HCT116 (cell line): Measurements from ENCODE around the gene RPTOR.

Experiments used
- CEBPB ChIP-seq: IDR thresholded peaks from 2 replicates; pipeline ENCODE4 v1.6.1; 2012; ENCODE audit warnings: low read depth
- EZH2 ChIP-seq: fragments of 200-600 bp; sonication (generic); IDR thresholded peaks from 2 replicates; pipeline ENCODE4 v1.6.1; 2017; ENCODE audit warnings: antibody characterized with exemption, mixed run types
- POLR2A ChIP-seq: IDR thresholded peaks from 2 replicates; pipeline ENCODE4 v1.7.0; 2011; ENCODE audit warnings: borderline replicate concordance; ENCODE audit not compliant: insufficient read depth, insufficient read length; ENCODE audit errors: extremely low read depth
- RAD21 ChIP-seq: IDR thresholded peaks from 2 replicates; pipeline ENCODE4 v1.6.1; 2012; ENCODE audit warnings: low read depth, mild to moderate bottlenecking
- TF ChIP-seq, protein P1 (sequence below), 3 experiments: fragments of 200-600 bp in 1 of 3; sonication (generic) in 1 of 3; IDR thresholded peaks in 2 of 3; conservative IDR thresholded peaks in 1 of 3; 2 replicates each; pipeline ENCODE4 v1.5.1; 2012 to 2017; ENCODE audit warnings: low read depth in 2 of 3, low read length in 2 of 3, antibody characterized with exemption in 1 of 3, borderline replicate concordance in 1 of 3, control low read depth in 1 of 3, mild to moderate bottlenecking in 1 of 3, mixed read lengths in 1 of 3, mixed run types in 1 of 3, moderate library complexity in 1 of 3; ENCODE audit not compliant: insufficient read depth in 1 of 3

DNA sequence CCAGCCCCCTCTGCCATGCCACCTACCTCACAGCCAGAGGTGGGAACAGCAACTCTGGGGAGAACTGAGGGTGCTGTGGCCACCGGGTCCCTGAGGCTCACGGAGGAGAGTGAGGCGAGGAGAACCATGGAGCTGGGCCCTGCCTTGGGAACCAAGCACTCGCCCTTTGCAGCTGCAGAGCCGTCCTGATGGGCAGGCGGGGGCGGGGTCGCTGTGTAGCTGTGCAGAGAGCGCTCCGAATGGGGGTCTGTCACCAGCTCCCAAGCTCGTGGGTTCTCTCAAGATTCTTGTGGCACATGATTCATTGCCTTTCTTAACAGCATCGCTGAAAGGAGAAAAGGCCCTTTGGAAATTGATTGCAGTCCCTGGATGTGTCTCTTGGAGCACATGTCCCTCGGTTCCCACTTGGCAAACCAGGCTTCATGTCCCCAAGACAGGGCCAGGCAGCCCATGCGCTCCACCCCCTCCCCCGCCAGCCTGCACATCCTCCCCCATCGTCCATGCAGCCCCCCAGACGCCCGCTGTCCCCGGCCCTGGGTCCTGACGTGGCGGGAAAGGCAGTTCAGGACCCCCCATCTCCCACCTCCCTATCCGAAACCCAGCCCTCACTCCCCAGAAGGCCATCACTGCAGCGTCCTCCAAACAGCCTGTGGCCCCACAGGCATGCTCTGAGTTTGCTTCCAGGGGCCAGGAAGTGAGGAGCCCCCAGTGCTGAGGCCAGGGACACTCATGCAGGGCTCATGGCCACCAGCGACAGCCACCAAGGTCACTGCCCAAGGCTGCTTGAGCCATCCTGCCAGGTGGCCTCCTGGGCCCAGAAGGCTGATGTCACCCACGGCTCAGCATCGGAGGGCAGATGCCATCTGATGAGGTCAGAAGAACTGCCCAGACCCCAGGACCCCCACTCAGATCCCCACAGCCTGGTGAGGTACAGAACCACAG, 426.4 kb downstream of the RPTOR start:
- TF ChIP-seq CEBPB = no peak
- TF ChIP-seq, protein P1, sequence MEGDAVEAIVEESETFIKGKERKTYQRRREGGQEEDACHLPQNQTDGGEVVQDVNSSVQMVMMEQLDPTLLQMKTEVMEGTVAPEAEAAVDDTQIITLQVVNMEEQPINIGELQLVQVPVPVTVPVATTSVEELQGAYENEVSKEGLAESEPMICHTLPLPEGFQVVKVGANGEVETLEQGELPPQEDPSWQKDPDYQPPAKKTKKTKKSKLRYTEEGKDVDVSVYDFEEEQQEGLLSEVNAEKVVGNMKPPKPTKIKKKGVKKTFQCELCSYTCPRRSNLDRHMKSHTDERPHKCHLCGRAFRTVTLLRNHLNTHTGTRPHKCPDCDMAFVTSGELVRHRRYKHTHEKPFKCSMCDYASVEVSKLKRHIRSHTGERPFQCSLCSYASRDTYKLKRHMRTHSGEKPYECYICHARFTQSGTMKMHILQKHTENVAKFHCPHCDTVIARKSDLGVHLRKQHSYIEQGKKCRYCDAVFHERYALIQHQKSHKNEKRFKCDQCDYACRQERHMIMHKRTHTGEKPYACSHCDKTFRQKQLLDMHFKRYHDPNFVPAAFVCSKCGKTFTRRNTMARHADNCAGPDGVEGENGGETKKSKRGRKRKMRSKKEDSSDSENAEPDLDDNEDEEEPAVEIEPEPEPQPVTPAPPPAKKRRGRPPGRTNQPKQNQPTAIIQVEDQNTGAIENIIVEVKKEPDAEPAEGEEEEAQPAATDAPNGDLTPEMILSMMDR (IDR thresholded peaks at IDR 0.05 in 2 of 3, conservative IDR thresholded peaks at IDR 0.05 in 1 of 3; ENCODE audit: borderline replicate concordance in 1 of 3, insufficient read depth in 1 of 3, low read depth in 2 of 3, low read length in 2 of 3) = no peak
- TF ChIP-seq RAD21 = no peak
- TF ChIP-seq POLR2A = no peak
- TF ChIP-seq EZH2 = no peak
